GM21825 (cell line): ENCODE results near the gene XYLT1.

Experiments
- ATAC-seq: cut with Tn5 transposase; IDR thresholded peaks from one replicate; pipeline ENCODE4 v1.9.1; 2021; ENCODE audit warnings: mild to moderate bottlenecking, moderate library complexity; ENCODE audit not compliant: unreplicated experiment

The XYLT1 gene

DNA sequence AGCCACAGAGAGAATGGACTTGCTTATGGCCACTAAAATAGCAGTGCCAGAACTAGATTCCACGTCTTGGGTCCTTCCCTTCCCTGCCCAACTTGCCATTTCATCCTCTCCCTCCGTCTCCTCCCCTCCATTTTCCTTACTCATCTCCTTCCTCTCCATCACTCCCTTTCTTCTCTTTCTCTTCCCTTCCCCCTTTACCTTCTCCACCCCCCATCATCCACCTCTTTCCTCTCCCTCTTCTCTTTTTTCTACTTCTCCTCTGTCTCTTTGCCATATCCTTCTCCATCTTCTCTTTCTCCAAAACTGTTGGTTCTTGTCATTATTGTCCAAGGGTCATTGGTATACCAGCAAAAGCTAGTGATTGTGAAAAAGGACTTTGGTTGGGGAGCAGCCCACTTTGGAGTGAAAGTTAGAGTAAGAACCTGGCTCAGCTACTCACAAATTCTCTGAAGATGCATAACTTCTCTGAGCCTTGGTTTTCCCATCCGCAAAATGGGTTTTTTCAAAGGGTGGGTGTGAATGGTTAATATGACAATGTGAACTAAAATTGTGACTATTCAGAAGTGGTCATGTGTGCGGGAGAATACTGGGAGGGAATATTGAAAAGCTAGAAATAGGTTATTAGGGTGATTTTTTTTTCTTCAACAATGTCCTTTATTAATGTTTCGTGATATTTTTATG lies 393.8 kb downstream of the XYLT1 start:
- ATAC-seq, result no peak

DNA sequence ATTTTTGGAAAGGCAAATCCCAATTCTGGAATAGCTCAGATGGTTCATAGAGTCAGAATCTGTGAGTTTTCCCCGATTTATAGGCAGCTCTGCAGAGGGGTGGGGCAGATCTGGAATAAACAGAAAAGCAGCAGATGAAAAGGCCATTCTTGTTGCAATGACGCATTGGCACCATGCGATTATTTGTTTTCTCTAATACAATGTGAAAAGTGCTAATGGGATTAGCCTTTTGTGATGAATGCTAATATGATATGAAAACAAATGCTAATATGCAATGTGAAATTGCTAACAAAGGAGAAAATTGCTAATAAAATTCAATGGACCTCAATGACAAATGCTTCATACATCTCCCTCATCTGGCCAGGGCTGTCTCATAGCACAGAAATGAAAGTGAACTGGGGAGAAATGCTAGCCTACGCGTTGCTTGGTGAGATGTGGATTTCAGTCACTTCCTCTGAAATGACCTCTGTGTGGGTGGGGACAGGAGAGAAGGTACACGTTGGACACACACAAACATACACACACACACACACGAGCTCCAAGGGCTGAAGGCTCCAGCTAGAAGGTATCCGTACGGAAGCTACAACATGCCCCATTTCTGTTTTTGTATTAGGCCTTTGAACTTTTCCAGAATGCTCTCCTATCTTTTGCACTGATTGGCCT lies 394.5 kb downstream of the XYLT1 start:
- no peak for ATAC-seq

DNA sequence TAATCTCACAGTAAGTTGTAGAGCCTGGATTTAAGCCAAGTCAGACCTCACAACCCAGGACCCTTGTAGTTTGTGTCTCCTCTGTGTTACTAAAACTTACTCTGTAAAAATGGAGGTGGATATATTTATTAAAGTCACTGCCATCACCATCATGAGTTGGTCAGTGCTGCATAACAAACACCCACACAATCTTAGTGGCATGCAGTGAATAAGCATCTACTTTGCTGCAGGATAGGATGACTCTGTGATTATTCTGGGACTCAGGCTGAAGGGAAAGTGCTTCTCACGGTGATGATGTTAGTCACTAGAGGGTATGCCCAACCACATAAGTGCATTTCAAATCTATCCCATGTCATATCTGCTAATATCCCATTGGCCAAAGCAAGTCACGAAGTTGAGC lies 398.7 kb downstream of the XYLT1 start:
- ATAC-seq, result no peak

DNA sequence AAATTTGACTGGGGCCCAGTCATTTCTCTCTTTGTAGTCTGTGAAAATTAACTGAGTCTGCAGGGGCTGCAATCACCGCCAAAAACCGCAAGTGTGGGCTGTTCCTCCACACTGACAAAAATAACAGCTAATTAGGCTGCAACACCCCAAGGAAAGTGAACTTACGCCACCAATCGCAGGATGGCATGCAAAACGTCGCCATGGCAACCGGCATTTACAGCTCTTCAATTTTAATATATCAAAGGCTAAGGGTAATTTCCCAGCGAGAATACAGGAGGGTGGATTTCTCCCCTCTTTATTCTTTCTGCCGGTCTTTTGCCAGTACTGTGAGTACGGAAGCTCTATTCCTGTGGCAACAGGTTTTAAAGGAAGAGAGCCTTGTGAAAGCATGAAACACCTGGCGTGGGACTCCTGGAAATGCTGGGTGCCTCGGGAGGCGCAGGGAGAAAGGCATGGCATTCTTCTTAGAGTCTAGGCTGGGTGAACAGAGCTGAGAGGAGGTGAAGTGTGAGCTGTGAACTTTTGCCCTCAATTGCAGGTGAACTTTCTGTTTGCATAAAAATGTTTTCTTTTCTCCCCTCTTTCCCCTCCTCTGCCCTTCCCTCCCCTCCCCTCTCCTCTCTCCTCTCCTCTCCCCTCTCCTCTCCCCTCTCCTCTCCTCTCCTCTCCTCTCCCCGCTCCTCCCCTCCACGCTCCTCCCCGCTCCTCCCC lies 399.7 kb downstream of the XYLT1 start:
- peak; percentile 75 for ATAC-seq

DNA sequence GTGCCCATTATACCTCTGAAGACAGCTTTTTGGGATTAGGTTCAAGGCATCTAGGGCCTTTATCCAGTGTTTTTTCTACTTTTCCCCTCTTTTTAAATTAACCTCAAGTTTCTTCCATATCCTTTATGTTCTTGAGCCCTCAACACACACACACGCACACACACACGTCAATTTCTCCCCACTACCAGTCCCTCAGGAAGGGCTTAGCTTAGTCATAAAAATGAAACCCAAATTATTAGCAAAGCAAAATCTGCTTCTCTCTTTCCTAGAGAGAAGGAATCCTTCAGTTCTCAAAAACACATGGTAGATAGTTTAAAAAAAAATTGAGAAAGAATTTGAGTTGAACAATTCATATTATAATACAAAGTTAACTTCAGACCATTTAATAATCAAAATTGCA lies 401.1 kb downstream of the XYLT1 start:
- no peak for ATAC-seq

DNA sequence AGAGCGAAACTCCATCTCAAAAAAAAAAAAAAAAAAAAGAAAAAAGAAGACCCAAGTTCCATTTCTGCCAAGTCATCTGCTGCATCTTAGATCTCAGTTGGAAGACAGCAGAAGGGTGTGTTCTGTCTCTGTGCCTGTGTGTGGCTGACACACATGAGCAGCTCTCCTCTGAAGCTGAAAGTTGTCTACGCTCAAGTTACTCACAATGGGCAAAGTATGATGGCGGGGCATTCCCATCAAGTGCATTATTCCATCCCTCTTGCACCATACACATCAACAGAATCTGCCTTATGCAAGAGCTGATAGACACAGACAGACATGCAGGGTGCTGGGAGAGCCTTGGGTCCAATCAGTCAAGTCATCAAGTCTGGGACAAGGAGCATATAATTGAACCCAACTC lies 402.2 kb downstream of the XYLT1 start:
- ATAC-seq, result peak; percentile 48

DNA sequence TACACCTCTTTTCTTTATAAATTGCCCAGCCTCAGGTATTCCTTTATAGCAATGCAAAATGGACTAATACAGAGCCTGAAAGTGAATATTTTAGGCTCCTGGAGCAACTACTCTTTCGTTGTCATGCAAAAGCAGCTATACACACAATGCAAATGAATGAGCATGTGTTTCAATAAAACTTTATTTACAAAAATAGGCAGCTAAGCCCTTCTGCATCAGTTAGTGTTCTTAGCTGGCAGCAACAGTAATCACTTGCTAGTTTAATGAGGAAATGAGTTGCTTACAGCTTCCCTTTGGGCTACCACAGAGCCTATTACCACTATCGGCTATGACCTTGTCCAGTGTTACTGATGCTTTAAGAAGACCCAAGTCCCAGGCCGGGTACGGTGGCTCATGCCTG lies 402.9 kb downstream of the XYLT1 start:
- ATAC-seq, result no peak

DNA sequence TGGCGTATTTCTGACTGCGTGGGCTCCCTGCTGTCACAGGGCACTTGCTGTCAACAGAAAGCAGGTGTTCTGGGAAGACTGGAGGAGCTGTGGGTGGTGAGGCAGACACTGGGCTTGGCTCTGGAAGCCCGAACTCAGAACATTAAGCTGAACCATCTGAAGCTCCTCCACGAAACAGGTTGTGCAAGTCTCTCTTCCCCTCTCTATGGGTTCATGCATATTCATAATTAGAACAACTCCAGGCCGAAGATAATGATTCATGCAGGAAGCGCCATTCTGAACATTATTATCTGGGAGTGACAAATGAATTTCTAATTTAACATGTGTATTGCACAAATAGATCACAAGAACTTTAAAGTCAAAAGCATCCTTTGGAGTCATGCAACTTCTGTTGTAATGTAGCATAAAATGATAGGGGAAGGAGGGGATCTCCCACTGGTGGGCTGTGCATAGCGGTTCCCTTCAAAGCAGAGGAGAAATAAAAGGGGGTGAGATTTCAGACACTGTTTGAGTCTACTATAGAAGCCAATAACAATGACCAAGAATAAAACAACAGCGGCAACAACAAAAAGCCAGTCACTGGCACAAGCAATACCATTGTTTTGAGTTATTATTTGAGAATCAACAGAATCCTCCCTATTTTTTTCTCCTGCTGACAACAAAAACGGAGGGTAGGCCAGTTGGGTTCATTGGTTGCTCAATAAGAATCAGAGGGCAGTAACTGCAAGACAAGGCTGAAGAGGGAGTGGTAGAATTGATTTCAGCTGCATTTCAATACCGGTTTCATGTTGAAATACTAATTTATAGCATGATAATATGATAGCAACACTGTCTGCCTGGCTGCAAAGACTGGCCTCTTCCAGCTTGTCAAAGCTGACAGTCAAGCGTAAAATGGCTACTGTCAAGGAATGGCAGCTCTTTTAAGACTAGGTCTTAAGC lies 407.3 kb downstream of the XYLT1 start:
- ATAC-seq, result no peak

DNA sequence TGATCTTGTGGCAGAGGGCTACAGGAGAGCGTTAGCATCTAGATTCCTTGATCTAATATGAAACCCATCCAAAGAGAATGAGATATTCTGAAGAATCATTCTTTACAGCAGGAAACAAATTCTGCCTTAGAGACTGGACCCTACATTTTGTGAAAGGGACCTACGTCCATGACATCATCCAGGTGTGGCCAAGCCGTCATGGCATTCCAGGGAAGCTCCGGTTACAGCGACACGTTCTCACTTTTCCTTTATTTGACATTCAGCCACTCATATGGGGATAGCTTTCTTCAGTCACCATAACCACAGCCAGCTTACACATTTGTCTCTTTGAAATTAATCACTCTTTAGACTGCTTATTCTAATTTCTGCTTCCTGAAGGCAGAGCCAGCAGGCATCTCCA lies 408.1 kb downstream of the XYLT1 start:
- ATAC-seq, result no peak

DNA sequence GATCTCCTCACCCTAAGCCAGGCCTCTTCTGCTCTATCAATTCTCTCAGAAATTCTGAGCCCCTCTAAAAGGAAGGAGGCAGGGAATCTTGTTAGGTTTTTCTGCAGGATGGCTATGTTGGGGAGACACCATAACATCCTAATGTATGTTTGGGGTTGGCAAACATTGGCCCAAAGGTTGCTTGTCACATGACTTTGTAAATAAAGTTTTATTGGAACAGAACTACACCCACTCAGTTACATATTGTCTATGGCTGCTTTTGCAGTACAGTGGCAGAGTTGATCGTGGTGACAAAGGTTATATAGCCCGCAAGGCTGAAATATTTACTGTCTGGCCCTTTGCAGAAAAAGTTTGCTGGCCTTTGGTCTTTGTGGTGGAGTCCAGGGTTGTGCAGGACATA lies 409.4 kb downstream of the XYLT1 start:
- ATAC-seq, result no peak

DNA sequence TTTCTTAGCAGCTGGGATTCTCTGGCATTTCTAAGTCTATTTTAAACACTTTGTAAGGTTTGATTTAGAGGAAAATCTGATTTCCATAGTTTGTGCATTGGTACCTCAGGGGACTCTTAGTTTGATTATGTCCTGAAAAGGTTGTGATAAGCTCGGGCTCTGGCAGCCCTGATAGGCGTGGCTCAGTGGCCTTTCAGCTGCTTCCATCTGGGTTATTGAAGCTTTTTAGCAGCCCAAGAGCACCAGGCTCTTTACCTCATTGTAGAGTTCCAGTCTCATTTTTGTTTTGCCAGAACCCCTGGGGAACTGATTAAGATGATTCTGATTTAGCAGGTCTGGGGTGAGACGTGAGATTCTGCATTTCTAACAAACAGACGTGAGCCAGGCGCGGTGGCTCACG lies 412.3 kb downstream of the XYLT1 start:
- ATAC-seq, result no peak

DNA sequence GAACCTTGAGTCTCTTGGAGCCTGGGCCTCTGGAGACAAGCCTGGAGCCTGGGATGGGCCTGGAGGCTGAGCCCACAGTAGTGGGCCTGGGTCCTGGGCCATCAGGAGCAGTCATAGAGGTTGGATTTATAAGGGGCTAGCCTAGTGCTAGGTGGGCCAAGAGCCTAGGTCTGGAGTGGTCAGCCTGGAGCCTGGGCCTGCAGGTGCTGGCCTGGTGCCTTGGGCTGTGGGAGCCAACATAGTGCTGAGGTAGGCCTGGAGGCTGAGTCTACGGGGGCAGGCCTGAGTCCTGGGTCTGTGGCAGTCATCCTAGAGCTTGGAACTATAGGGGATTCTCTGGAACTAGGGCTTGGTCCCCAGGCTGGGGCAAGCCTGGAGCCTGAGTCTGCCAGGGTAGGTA lies 414.1 kb downstream of the XYLT1 start:
- ATAC-seq, result no peak

DNA sequence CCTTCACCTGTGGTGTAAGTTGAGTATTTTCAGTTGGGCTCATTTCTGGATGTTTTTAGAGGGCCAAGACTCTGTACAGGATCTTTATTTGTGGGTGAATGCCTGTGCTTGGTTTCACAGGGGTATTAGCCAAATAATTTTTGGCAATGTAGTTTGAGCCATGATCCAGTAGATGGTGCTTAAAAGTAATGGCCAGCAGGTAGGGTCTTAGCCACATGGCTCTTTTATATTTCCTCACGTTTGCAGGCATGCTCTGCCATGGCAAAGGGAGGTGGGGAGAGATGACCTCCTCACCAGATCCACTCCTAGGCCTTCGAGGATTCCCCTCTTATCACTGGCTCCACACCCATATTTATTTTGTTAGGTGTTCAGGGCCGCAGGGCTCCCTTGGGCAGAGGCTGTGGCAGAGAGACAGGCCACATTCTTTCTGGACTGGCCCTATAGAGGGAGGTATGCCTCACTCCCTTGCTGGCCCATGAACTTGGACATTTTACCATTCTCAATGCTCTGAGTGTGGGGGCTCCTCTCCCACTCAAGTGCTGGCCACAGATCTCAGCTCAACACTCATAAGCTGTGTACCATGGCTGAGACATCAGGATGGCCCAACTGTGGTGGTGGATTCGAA lies 417.1 kb downstream of the XYLT1 start:
- no peak for ATAC-seq
